HepG2 (cell line): ENCODE measurements around the gene GSG1. TPM values are rescaled to one million over a fixed set of nuclear protein-coding genes. Genes with fewer than 3 reads are reported as not detected.

Experiments used
- ATAC-seq: fragments of 200-7000 bp; cut with Tn5 transposase; 3 replicates; pipeline ENCODE4 v1.9.1; 2020; ENCODE audit warnings: mild to moderate bottlenecking, moderate library complexity
- BruUV-seq: library from RNA; stranded (reverse); fragments of 400-500 nt; replicated peaks from 2 replicates; lab custom pipeline; 2021; lab: Mats Ljungman, UMichigan
- CTCF ChIA-PET: fragments of 300-600 bp; formaldehyde crosslinking; extraction: SDS; loops from one replicate; lab custom pipeline; 2021; ENCODE audit warnings: low total read pairs, inconsistent platforms, low intra/inter-chr PET ratio; lab: Yijun Ruan, JAX
- POLR2A ChIA-PET: fragments of 350-600 bp; sonication (Branson Sonifier 250); formaldehyde crosslinking; loops from one replicate; lab custom pipeline; 2020; ENCODE audit warnings: antibody characterized with exemption, inconsistent platforms; lab: Yijun Ruan, JAX
- DNase-seq: peaks from one replicate; pipeline ENCODE4 v3.0.0-alpha.2; 2015; ENCODE audit warnings: low spot score
- FAIRE-seq: peaks from 3 replicates; lab custom pipeline; 2011; peaks lifted over from hg19 to GRCh38; lab: Jason Lieb, UNC
- H2AFZ ChIP-seq: one replicate; pipeline ENCODE4 v1.6.1; 2011; ENCODE audit warnings: low read length, inconsistent platforms
- H3K27ac ChIP-seq: fragments of 300-600 bp; 3 replicates; pipeline ENCODE4 v1.8.0; 2011; ENCODE audit warnings: mixed run types, mild to moderate bottlenecking, mixed read lengths, low read length, inconsistent platforms; ENCODE audit not compliant: insufficient read depth; ENCODE audit errors: extremely low read length
- H3K27me3 ChIP-seq, 2 experiments: fragments of 200-600 bp in 1 of 2; 2 replicates in 1 of 2; 3 replicates in 1 of 2; pipeline versions ENCODE4 v1.6.0 to v1.8.0; 2011; ENCODE audit warnings: low read length in 2 of 2, mild to moderate bottlenecking in 2 of 2, moderate library complexity in 2 of 2, inconsistent platforms in 1 of 2; ENCODE audit not compliant: insufficient read depth in 2 of 2, control insufficient read depth in 1 of 2
- H3K36me3 ChIP-seq, 2 experiments: fragments of 200-600 bp in 1 of 2; replicated peaks in 1 of 2; 2 replicates in 1 of 2; 3 replicates in 1 of 2; pipeline versions ENCODE4 v1.5.1 to v1.8.0; 2011; ENCODE audit warnings: low read length in 2 of 2, inconsistent platforms in 1 of 2; ENCODE audit not compliant: insufficient read depth in 2 of 2, control insufficient read depth in 1 of 2
- H3K4me1 ChIP-seq: 2 replicates; pipeline ENCODE4 v1.5.1; 2012; ENCODE audit warnings: low read length, inconsistent platforms; ENCODE audit not compliant: insufficient read depth
- H3K4me2 ChIP-seq: 2 replicates; pipeline ENCODE4 v1.6.0; 2011; ENCODE audit warnings: low read depth, low read length, inconsistent platforms
- H3K4me3 ChIP-seq, 3 experiments: fragments of 200-600 bp in 1 of 3; sonication (generic), shearing (Covaris generic) in 1 of 3; replicated peaks in 1 of 3; 2 replicates each; pipeline ENCODE4 v1.5.1; 2011 to 2016; ENCODE audit warnings: low read length in 3 of 3, inconsistent platforms in 2 of 3, low read depth in 2 of 3, mild to moderate bottlenecking in 2 of 3, control low read depth in 1 of 3, mixed read lengths in 1 of 3; ENCODE audit not compliant: insufficient read depth in 1 of 3
- H3K79me2 ChIP-seq: one replicate; pipeline ENCODE4 v1.6.1; 2011; ENCODE audit warnings: low read length, inconsistent platforms; ENCODE audit not compliant: insufficient read depth
- H3K9ac ChIP-seq: 2 replicates; pipeline ENCODE4 v1.6.0; 2011; ENCODE audit warnings: mild to moderate bottlenecking, low read depth, low read length, inconsistent platforms; ENCODE audit not compliant: insufficient read depth
- H3K9me3 ChIP-seq: 2 replicates; pipeline ENCODE4 v1.5.1; 2012; ENCODE audit warnings: mild to moderate bottlenecking, low read length
- H4K20me1 ChIP-seq: 2 replicates; pipeline ENCODE4 v1.6.0; 2011; ENCODE audit warnings: inconsistent platforms, mild to moderate bottlenecking, low read length, moderate library complexity; ENCODE audit not compliant: insufficient read depth
- FOXK1 ChIP-seq: sonication (generic); formaldehyde crosslinking; IDR thresholded peaks from 2 replicates; pipeline ENCODE4 v1.4.0; 2020; ENCODE audit warnings: low read depth, missing genetic modification reagents, borderline replicate concordance
- GPN1 ChIP-seq: sonication (generic); formaldehyde crosslinking; IDR thresholded peaks from 2 replicates; pipeline ENCODE4 v1.5.1; 2020; ENCODE audit warnings: missing genetic modification reagents, borderline replicate concordance
- HMGA1 ChIP-seq: sonication (generic); formaldehyde crosslinking; conservative IDR thresholded peaks from 2 replicates; pipeline ENCODE4 v1.4.0; 2020; ENCODE audit warnings: missing genetic modification reagents
- IRF2 ChIP-seq: IDR thresholded peaks from 2 replicates; pipeline ENCODE4 v1.6.1; 2018; ENCODE audit warnings: missing genetic modification reagents, missing compliant biosample characterization
- KAT2B ChIP-seq: fragments of 150-350 bp; IDR thresholded peaks from 2 replicates; pipeline ENCODE4 v1.6.1; 2014; ENCODE audit warnings: low read depth, low read length, borderline replicate concordance
- KDM1A ChIP-seq: IDR thresholded peaks from 2 replicates; pipeline ENCODE4 v1.6.1; 2016; ENCODE audit warnings: missing compliant biosample characterization
- KMT2B ChIP-seq: IDR thresholded peaks from 2 replicates; pipeline ENCODE4 v1.6.1; 2016; ENCODE audit warnings: missing genetic modification reagents, missing compliant biosample characterization
- TBP ChIP-seq: sonication (generic); formaldehyde crosslinking; IDR thresholded peaks from 2 replicates; pipeline ENCODE4 v1.5.0; 2020; ENCODE audit warnings: missing genetic modification reagents
- THYN1 ChIP-seq: sonication (generic); formaldehyde crosslinking; IDR thresholded peaks from 2 replicates; pipeline ENCODE4 v1.8.1; 2023; ENCODE audit warnings: low read depth, mild to moderate bottlenecking, moderate library complexity, missing genetic modification reagents, borderline replicate concordance
- YY1 ChIP-seq: IDR thresholded peaks from 2 replicates; pipeline ENCODE4 v1.6.1; 2011; ENCODE audit warnings: low read length, low read depth, moderate library complexity, mild to moderate bottlenecking; ENCODE audit not compliant: insufficient read depth, insufficient replicate concordance
- ZBTB20 ChIP-seq: sonication (generic); formaldehyde crosslinking; IDR thresholded peaks from 2 replicates; pipeline ENCODE4 v1.8.1; 2023; ENCODE audit warnings: missing genetic modification reagents, low read depth, mild to moderate bottlenecking, borderline replicate concordance
- ZNF136 ChIP-seq: sonication (generic); formaldehyde crosslinking; IDR thresholded peaks from 2 replicates; pipeline ENCODE4 v1.8.1; 2022; ENCODE audit warnings: low read depth, mild to moderate bottlenecking, moderate library complexity, missing genetic modification reagents
- ZNF224 ChIP-seq: sonication (generic); formaldehyde crosslinking; IDR thresholded peaks from 2 replicates; pipeline ENCODE4 v1.5.0; 2020; ENCODE audit warnings: mild to moderate bottlenecking, missing genetic modification reagents
- ZNF709 ChIP-seq: sonication (generic); formaldehyde crosslinking; IDR thresholded peaks from 2 replicates; pipeline ENCODE4 v1.5.0; 2020; ENCODE audit warnings: mild to moderate bottlenecking, missing genetic modification reagents
- WGBS: methylation state at CpG from one replicate; pipeline ENCODE4 v1.1.6; 2017; ENCODE audit warnings: low lambda C conversion rate; 5-methylcytosine and 5-hydroxymethylcytosine counted together
- in situ Hi-C: cut with HindIII; loops from 2 replicates; pipeline ENCODE4 v1.10.0; 2017; ENCODE audit warnings: low pct_unique_long_range_greater_than_20kb; ENCODE audit not compliant: extremely low pct_ligation_motif_present
- intact Hi-C: fragments of 100-400 bp; cut with micrococcal nuclease; formaldehyde crosslinking; loops from one replicate; pipeline ENCODE4 v1.10.0; 2022; ENCODE audit not compliant: unreplicated experiment
- polyA plus RNA-seq, 8 experiments: library from polyadenylated mRNA; depleted of rRNA in 3 of 8; stranded (reverse) in 7 of 8; unstranded in 1 of 8; fragments of >200 nt; fragmentation: Illumina TruSeq in 4 of 8; extraction: Trizol in 4 of 8; gene quantifications; 2 replicates each; pipeline versions ENCODE4 v1.2.1 to v1.2.3, GENCODE V29; 2011 to 2016; ENCODE audit warnings: low read depth in 4 of 8, missing spikeins in 1 of 8, mixed read lengths in 1 of 8; ENCODE audit not compliant: insufficient read depth in 1 of 8
- total RNA-seq, 5 experiments: library from RNA; depleted of rRNA; stranded (reverse); fragments of >200 nt; fragmentation: Illumina TruSeq; extraction: Trizol; gene quantifications; 2 replicates each; pipeline ENCODE4 v1.2.3, GENCODE V29; 2016; ENCODE audit warnings: low read depth in 1 of 5

GSG1 gene
- total and polyA plus RNA-seq, 2 of the 13 experiments (the other 11 are each of a cell fraction or from before 2014, with no cell fraction given): not detected

DNA sequence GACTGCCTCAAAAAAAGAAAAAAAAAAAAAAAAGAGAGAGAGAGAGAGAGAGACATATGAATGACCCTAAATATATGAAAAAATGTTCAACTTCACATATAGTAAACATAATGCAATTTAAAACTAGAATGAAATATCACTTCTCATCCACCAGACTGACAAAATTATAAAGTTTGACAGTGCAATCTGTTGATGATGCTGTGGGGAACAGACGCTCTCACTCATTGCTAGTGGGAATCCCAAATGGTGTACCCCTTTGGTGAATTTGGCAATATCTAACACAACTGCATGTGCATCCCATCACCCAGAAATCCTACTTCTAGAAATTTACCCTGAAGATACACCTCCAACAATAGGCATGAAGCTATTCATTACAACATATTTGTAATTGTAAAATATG is 2.3 kb upstream of the GSG1 start:
- no peaks in the 10 kb centered on the region for H3K36me3 ChIP-seq
- BruUV-seq: no TSS peak
- H3K27me3 ChIP-seq: peaks cover 0 to 23% of the 10 kb centered on the region in 2 experiments; a peak in 4 of 5 replicates
- no peak overlapping the region for H3K4me2 ChIP-seq
- peaks cover 14% of the 10 kb centered on the region for H3K4me1 ChIP-seq
- POLR2A ChIA-PET: no interaction called here
- FAIRE-seq (no peak), ATAC-seq (no peak), DNase-seq (no peak)
- intact Hi-C loops (loop anchor here (10.0 kb wide), 1 partner anchor 181 kb away; no protein-coding TSS in a partner anchor), in situ Hi-C loops (no loop called here)
- H4K20me1 ChIP-seq: no peaks in the 10 kb centered on the region
- TF ChIP-seq KDM1A: no peak
- no peak for TF ChIP-seq THYN1 (CRISPR knock-in tag)
- no peak for TF ChIP-seq YY1
- TF ChIP-seq ZNF136 (CRISPR knock-in tag): no peak
- no peak for TF ChIP-seq ZNF709 (CRISPR knock-in tag)
- TF ChIP-seq FOXK1: no peak
- no peak for TF ChIP-seq KAT2B
- TF ChIP-seq GPN1 (CRISPR knock-in tag): no peak
- no peak for TF ChIP-seq ZNF224 (CRISPR knock-in tag)
- TF ChIP-seq IRF2 (CRISPR knock-in tag): no peak
- no peak overlapping the region for H3K9ac ChIP-seq
- no peak overlapping the region for H3K4me3 ChIP-seq
- 10% methylated on average over 1 of the region's 1 CpG for WGBS
- no peaks in the 10 kb centered on the region for H3K79me2 ChIP-seq
- no peak overlapping the region for H3K27ac ChIP-seq
- CTCF ChIA-PET: no interaction called here
- no peak overlapping the region for H2AFZ ChIP-seq
- no peaks in the 10 kb centered on the region; the same call in 1 of the 2 replicates for H3K9me3 ChIP-seq

DNA sequence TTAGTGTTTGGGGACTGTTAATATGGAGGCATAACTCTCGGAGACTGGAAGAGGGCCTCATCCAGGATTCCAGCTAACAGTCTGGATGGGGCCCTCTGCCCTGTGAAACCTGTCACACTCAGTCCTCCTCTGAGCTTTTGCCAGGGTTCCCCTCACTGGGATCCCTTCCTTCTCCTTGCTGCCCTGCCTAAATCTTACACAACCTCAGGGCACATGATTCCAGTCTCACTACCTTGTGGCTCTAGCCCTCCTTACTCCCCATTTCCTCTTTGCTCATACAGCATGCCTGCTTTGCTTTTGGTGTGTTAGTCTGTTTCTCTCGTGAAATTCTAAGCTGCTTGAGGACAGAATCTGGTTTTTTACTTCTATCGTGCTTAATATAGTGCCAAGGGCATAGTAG is 942 bp upstream of the GSG1 start:
- Histone ChIP-seq H3K4me3 (no peak overlapping the region), H3K27ac (no peak overlapping the region), H3K4me2 (no peak overlapping the region), H3K27me3 (peaks cover 0 to 34% of the 10 kb centered on the region in 2 experiments; a peak in 4 of 5 replicates), H3K4me1 (peaks cover 22% of the 10 kb centered on the region), H3K36me3 (no peaks in the 10 kb centered on the region), H3K79me2 (no peaks in the 10 kb centered on the region), H3K9ac (no peak overlapping the region), H2AFZ (no peak overlapping the region), H3K9me3 (no peaks in the 10 kb centered on the region; the same call in 1 of the 2 replicates), H4K20me1 (no peaks in the 10 kb centered on the region)
- DNase-seq (no peak), ATAC-seq (no peak), FAIRE-seq (no peak)
- no TSS peak for BruUV-seq
- POLR2A ChIA-PET: no interaction called here
- CTCF ChIA-PET: no interaction called here
- WGBS: 2% methylated on average over 3 of the region's 3 CpGs
- in situ Hi-C loops: no loop called here
- intact Hi-C loops: loop anchor here (5.0 to 10.0 kb wide), 2 partner anchors 102 to 180 kb away; partner anchors contain the start of gene HEBP1
- TF ChIP-seq KMT2B (CRISPR knock-in tag) (no peak), HMGA1 (CRISPR knock-in tag) (no peak), ZBTB20 (CRISPR knock-in tag) (no peak), TBP (CRISPR knock-in tag) (no peak)
